GM13976 (cell line): ENCODE results near the gene MGAT5.

Source experiments
- DNase-seq: peaks from one replicate; pipeline ENCODE4 v3.0.0; 2012; ENCODE audit warnings: low spot score
- CTCF ChIP-seq: IDR thresholded peaks from 2 replicates; pipeline ENCODE4 v1.5.1; 2012; ENCODE audit warnings: borderline replicate concordance, mild to moderate bottlenecking; ENCODE audit not compliant: insufficient read depth; ENCODE audit errors: extremely low read depth, missing control alignments, control extremely low read depth
- in situ Hi-C: fragments of 300-500 bp; cut with MboI; formaldehyde crosslinking; loops from one replicate; pipeline ENCODE4 v1.12.0; 2022; ENCODE audit warnings: low sequenced_read_pairs, mixed read lengths, inconsistent platforms; ENCODE audit not compliant: unreplicated experiment

Gene MGAT5

DNA sequence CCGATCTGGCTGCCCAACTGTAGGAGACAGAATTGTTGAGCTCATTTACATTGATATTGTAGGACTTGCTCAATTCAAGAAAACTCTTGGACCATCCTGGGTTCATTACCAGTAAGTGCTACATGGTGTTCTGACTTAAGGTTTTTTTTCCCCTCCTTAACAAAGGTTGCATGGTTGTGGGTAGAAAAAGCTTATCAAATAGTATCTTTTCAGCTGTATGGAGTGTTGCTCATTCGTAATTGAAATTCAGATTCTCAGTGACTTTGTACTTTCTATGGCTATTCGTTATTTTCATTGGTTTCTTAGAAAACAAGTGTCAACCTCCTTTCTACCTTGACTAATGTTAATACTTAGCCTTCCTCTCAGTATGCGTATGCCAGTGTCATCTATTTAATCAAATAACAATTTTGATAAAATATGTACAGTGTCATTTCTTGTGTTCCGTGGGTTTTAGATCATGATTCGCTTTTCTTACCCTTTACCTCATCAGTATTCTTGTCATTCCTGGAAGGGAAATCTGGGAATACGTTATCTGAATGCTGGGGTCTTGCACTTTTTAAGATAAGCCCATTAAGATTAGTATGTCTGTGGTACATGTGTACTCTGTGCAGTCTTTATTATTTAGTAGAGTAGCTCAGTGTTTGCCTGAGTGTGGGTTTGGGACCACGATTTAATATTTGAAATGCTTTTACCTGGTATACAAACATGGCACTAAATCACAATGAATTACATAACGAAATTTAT is 91.3 kb downstream of the MGAT5 start:
- TF ChIP-seq CTCF = no peak
- in situ Hi-C loops = no loop called here
- DNase-seq = no peak

DNA sequence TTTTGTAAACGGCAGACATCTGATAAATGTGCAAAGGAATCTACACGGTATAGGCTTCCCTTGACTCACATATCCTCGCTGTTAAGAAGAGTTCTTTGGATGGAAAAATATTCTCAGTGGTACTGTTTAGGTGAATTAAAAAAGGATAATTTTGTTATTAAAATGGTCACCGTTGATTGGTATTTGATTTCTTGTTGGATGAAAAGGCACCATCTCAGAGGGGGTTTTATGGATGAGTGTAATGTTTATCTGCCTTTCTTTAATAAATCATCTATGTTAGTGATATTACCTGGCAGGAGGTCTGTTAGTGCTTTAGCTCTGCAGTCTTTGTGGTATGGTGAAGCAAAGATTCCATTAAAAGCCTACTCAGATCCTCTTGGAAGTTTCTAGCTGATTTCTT is 92.3 kb downstream of the MGAT5 start:
- in situ Hi-C loops = no loop called here
- no peak for DNase-seq
- no peak for TF ChIP-seq CTCF

DNA sequence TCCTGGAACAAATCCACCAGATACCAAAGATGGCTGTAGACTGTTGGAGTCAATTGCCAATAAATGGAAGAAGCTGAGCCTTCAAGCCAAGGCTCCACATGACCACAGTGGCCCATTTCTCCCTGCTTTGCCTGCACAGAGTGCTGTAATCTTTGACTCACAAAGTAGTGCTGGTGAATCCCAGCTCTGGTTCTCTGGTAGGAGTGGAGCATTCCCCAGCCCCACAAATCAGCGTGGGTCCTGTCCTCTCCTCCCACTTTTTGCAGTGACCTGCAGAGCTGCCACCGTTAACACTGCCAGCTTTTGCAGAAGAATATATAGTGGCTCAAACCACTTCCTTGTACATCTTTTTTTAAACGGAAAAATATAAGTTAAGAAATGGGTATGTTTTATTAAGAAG is 93.9 kb downstream of the MGAT5 start:
- DNase-seq = no peak
- no peak for TF ChIP-seq CTCF
- in situ Hi-C loops = no loop called here

DNA sequence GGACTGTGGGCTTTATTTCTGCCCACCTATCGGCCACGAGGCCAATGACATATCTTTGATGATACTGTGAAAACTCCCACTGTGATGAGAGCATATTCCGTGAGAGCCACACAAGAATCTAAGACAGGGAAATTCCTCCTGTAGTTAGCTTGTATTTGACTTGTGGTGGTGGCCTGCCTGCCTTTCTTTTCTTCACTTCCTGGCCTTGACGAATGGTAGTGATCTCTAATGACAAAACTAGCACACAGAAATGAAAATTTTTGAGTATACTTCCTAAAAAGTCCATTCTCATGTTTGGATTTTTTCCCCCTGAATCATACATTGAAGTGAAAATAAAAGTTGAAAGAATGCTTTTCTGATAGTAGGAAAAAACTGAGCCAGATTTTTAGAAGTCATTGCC is 94.4 kb downstream of the MGAT5 start:
- no peak for DNase-seq
- in situ Hi-C loops = no loop called here
- no peak for TF ChIP-seq CTCF

DNA sequence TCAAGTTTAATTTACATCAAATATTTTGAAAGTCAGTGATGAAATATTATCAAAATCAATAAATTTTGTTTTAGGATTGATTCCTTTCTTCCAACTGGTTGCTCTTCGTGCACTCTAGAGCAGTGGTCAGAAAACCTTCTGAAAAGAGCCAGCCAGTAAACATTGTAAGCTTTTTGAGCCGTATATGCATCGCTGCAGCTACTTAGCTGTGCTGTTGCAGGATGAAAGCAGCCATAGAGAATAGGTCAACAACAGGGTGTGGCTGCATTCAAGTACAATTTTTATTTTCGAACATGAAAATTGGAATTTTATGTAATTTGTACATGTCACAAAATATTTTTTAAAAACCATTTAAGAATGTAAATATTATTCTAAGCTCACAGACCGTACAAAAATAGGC is 94.9 kb downstream of the MGAT5 start:
- TF ChIP-seq CTCF = no peak
- in situ Hi-C loops = no loop called here
- no peak for DNase-seq

- no peak for DNase-seq
- TF ChIP-seq CTCF = no peak
- in situ Hi-C loops = no loop called here
These were observed 97.1 kb downstream of the MGAT5 start for GRCh38 chr2:134351016-134351415.

GRCh38 chr2:134351899-134352298 is 98.0 kb downstream of the MGAT5 start:
- in situ Hi-C loops = no loop called here
- DNase-seq = no peak
- no peak for TF ChIP-seq CTCF
